ENCODE data around the gene CXCL11.

The CXCL11 gene

GRCh38 chr4:76036855-76037254 is 985 bp upstream of the CXCL11 start:
- no peak for TF ChIP-seq CTCF (IDR thresholded peaks at IDR 0.05; ENCODE audit: insufficient read depth, low read depth, low read length, missing control alignments)
- no peak for DNase-seq (ENCODE audit: low read depth)
- no peak overlapping the region for H3K4me3 ChIP-seq (ENCODE audit: low read depth, low read length)

DNA sequence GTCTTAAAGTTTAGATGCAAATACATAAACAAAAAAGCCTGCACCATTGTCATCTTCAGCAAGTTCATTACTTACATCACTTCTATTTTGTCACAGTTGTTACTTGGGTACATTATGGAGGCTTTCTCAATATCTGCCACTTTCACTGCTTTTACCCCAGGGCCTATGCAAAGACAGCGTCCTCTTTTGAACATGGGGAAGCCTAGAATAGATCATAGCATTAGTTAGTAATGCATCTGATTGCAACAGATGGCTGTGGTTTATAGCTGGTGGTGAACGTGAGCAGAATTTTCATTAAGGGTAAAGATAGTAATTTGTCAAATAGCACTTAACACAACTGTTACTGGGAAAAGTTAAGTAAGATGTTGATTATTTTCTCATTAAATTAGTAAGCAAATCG is 729 bp downstream of the CXCL11 start:
- H3K4me3 ChIP-seq (ENCODE audit: low read depth, low read length) = no peak overlapping the region
- DNase-seq (ENCODE audit: low read depth) = no peak
- TF ChIP-seq CTCF (IDR thresholded peaks at IDR 0.05; ENCODE audit: insufficient read depth, low read depth, low read length, missing control alignments) = no peak

DNA sequence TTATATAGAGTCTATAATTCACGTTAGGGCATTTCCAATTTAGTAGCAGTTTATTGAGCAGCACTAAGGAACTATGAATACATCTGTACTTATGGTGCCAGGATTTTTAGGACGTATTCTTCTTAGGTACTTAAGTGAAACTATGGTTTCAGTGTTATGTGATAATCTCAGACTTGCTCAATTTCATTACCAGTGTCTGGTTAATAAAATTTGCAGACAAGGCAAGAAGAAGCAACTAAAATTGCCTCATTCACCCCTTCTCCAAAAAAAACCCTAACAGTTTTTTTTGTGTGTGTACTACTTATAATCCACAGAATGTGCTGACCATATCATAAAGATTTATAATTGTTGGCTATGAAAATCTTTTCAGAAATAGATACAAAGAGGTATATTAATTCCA is 6.6 kb downstream of the CXCL11 start:
- DNase-seq (ENCODE audit: low read depth) = no peak
- no peak for TF ChIP-seq CTCF (IDR thresholded peaks at IDR 0.05; ENCODE audit: insufficient read depth, low read depth, low read length, missing control alignments)
- H3K4me3 ChIP-seq (ENCODE audit: low read depth, low read length) = no peak overlapping the region

DNA sequence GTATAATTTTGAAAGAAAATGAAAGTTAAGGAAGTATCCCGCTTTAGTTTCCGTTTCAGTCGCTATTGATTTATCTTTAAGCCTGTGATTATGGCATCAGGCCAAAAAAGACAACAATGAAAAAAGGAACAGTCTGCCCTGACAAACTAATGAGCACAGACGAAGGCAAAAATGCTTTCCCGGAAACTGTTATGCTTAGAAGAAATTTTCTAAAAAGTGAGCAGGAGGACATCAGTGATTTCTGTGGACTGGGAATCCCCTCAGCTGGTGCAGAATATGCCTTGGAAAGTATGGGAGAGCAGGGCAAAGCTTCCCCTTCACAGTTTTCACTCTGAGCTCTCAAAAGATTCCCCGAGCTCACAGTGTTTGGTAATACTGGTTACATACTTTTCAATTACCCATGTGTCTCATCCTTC is 7.5 kb downstream of the CXCL11 start:
- no peak for TF ChIP-seq CTCF (IDR thresholded peaks at IDR 0.05; ENCODE audit: insufficient read depth, low read depth, low read length, missing control alignments)
- no peak for DNase-seq (ENCODE audit: low read depth)
- H3K4me3 ChIP-seq (ENCODE audit: low read depth, low read length) = no peak overlapping the region

DNA sequence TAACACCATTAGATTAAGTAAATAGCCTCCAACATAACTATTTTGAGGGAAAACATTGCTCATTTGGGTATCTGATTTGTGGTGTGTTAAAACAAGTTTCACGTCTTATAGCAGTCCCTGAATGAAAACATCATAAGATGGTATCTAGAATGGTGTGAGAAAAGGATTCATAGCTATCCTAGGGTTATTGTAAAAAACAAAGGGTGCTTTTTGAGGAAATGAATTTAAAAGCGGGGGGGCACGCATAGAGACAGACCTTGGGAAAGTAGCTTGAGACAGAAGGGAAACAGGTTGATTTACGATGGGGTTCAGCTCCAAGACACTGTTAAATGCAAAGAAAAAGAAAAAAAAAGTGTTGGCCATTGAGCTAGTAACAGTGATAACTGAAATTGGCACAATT is 11.8 kb downstream of the CXCL11 start:
- no peak for DNase-seq (ENCODE audit: low read depth)
- no peak overlapping the region for H3K4me3 ChIP-seq (ENCODE audit: low read depth, low read length)
- TF ChIP-seq CTCF (IDR thresholded peaks at IDR 0.05; ENCODE audit: insufficient read depth, low read depth, low read length, missing control alignments) = no peak

DNA sequence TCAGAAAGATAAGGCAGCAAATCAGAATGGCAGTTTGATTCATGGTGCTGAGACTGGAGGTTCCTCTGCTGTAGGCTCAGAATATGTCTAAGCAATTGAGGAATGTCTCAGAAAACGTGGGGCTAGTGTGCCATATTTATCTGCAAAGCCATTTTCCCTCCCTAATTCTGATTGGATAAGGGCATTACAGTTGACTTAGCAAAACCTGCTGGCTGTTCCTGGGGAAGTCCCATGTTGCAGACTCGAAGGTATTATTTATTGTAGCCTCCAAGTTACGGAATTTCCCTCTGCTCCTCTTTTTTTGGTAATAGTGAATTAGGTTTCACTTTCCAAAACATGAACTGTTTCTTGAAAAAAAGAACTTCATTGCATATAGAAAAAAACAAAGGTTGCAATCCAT is 12.5 kb downstream of the CXCL11 start, which contains the start of gene CXCL10:
Gene CXCL10 (minus strand): TSS at position 109 of the 400 bp plus-strand sequence. CDS start 66 bp downstream, at position 43.
- DNase-seq (ENCODE audit: low read depth) = peak; percentile 18
- TF ChIP-seq CTCF (IDR thresholded peaks at IDR 0.05; ENCODE audit: insufficient read depth, low read depth, low read length, missing control alignments) = no peak
- H3K4me3 ChIP-seq (ENCODE audit: low read depth, low read length) = no peak within 1 kb of the TSS

DNA sequence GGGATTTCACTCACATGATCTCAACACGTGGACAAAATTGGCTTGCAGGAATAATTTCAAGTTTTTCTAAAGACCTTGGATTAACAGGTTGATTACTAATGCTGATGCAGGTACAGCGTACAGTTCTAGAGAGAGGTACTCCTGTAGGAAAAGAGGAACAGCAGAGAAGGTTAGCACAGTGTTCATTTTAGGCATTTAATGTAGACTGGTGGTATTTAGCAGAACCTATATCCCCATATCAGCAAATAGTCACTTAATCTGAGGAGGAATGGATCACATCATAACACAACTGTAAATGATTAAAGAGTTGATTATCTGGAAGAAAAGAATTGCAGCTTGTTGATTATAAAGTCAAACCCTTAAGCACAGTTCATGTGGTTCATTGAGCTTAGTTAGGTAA is 13.2 kb downstream of the CXCL11 start:
- TF ChIP-seq CTCF (IDR thresholded peaks at IDR 0.05; ENCODE audit: insufficient read depth, low read depth, low read length, missing control alignments) = no peak
- H3K4me3 ChIP-seq (ENCODE audit: low read depth, low read length) = no peak overlapping the region
- no peak for DNase-seq (ENCODE audit: low read depth)

Measured in GM12865 (cell line).